ENCODE measurements around the gene FOXF1.
A peak's percentile ranks its signal among the peaks of the same experiment; 100 is the strongest.

The FOXF1 gene

GRCh38 chr16:86534779-86535615, 24.7 kb downstream of the FOXF1 start:
- no peak for DNase-seq

- no peak for DNase-seq
Observed at GRCh38 chr16:86536621-86537020, 26.3 kb downstream of the FOXF1 start.

- DNase-seq, result no peak
Observed at GRCh38 chr16:86537486-86537885, 27.2 kb downstream of the FOXF1 start.

- DNase-seq, result no peak
Observed at GRCh38 chr16:86538196-86538780, 28.0 kb downstream of the FOXF1 start.

DNA sequence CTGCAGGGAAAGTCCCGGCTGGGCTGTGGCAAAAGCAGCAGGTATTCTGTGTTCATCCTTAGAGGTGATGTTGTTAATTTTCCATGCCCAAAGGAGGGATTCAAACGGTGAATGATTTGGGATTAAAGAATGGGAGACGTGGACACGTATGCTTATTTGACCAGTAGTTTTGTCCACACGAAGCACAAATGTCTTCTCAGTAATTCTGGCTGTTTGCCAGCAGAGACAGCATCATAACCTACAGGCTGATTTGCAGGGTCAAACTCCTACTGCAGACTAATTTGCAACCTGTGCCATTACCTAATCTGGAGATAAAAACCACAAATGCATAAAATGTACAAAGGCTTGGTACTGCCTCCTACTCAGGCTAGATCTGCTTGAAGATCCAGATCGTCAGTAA, 30.6 kb downstream of the FOXF1 start:
- DNase-seq, result no peak

- DNase-seq, result no peak
Observed at GRCh38 chr16:86541560-86541959, 31.2 kb downstream of the FOXF1 start.

GRCh38 chr16:86542756-86543750, 32.7 kb downstream of the FOXF1 start:
- DNase-seq, result no peak

GRCh38 chr16:86545481-86545880, 35.2 kb downstream of the FOXF1 start:
- no peak for DNase-seq

DNA sequence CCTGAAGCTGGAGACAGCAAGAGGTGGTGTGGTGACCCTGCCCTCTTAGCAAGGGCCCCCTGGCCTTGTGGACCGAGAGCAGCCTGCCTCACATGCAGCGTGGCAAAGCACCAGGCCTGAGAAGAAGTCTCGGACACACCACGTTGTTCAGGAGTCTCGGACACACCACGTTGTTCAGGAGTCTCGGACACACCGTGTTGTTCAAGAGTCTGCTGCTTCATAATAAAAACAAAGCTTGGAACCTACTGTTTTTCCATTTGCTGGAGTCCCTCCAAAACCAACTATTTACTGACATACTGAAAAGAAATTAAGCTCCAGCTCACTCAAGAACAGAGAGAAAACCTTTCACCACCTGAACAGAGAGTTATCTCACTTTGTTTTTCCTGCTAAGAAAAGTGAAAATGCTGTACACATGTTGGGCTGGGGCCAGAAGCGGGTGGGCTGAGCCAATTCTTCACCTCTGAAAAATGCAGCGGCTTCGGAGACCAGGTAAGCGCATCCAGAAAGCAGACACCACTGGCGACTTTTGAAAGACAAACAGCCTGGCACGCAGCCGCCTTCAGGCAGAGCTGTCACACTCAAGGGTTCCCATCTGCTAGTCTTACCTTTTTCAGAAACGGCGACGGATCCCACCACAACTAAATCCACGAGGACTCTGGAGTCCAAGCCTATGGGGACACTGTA, 35.8 kb downstream of the FOXF1 start:
- DNase-seq, result no peak

DNA sequence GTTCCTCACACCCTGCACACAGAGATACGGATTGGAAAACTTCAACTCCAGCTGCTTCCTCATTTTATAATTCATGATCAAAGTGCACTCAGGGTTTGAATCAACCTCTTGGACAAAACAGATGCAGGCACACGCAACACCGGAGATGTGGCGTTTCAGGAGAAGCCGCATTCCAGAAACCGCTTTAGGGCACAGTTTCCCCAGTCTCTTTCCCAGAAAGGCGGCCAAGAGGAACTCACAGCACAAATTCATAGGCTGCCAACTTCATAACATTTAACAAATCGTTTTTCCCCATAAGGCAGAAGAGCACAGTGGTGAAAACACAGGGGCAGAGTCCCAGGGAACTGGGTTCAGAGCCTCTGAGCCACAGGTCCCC, 36.3 kb downstream of the FOXF1 start:
- no peak for DNase-seq

DNA sequence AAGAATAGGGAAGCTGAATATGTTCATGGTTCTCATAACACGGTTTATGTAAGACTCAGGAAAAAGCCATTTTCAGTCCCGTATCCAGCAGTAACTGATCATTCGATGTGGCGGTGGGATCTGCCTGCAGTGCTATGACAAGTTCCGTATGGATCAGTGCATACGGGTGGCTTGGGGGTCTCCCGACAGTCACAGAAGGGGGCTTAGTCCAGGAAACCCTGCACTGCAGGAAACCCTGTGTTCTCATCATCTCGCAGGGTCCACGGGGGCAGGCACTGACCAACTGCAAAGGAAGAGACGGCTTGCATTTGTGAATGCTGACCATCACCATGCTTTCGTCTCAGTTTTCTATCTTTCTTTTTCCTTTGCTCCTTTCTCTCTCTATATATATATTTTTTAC, 37.0 kb downstream of the FOXF1 start:
- no peak for DNase-seq

DNA sequence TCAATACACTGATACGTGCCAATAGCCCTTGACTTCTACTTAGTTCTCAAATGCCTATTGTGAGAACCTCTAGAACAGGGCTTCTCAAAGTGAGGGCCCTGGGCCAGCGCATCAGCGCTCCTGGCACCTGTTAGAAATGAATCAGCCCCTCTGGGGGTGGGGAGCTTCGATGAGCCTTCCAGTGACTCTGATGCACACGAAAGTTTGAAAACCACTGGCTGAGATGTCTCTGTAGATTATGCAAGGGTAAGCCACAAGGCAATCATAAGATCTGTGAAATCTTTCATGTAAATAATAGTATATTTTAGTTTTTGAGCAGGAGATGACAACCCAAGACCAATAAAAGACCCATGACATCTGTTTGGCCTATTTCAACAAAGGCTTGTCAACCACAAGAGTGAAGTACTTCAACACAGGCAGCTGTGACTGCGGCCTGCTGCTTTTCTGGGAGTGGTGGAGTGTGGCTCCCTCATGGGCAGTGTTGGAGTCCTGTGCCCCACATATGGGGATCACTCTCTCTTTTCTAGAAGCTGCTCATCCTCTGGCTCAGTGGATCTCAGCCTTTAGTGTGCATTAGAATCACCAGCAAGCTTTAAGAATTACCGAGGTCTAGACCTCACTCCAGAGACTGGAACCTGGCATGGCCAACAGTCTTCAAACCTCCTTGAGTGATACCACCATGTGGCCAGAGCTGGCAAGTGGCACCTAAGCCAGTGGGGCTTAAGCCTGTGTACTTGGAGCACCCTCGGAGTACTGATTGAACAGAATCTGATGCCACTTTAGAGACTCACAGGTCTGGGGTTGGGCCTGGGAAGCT, 39.0 kb downstream of the FOXF1 start:
- peak; percentile 45 to 49 for DNase-seq

DNA sequence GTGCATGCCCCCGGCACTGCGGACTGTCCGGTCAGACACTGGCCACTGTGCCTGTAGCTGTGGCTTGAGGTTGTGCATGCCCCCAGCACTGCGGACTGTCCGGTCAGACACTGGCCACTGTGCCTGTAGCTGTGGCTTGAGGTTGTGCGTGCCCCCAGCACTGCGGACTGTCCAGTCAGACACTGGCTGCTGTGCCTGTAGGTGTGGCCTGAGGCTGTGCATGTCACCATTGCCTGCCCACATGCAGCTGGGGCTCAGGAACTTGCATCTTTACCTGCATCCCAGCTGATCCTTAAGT, 39.5 kb downstream of the FOXF1 start:
- DNase-seq, result no peak

- no peak for DNase-seq
Observed at GRCh38 chr16:86550281-86550680, 40.0 kb downstream of the FOXF1 start.

DNA sequence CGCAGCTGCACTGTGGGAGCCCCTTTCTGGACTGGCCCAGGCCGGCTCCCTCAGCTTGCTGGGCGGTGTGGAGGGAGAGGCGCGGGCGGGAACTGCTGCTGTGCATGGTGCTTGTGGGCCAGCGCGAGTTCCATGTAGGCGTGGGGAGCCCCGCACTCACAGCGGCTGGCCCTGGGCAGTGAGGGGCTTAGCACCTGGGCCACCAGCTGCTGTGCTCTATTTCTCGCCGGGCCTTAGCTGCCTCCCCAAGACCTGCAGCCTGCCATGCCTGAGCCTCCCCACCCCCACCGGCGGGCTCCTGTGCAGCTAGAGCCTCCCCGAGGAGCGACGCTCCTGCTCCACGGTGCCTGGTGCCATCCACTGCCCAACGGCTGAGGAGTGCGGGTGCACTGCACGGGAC, 43.0 kb downstream of the FOXF1 start:
- no peak for DNase-seq

DNA sequence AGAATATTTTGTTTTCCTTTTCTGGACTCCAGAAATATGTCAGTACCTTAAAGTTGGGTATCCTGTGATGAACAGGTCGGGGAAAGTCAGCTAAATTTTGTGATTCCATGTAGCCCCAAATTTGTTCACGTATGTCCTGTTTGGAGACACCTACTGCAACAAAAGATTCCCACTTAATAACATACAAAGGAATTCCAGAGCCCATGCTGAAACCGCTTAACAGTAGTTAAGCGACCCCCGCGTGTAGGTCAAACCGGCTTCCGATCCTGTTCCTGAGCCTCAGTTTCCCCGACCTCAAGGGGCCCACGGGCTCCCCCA, 44.2 kb downstream of the FOXF1 start:
- DNase-seq, result no peak

DNA sequence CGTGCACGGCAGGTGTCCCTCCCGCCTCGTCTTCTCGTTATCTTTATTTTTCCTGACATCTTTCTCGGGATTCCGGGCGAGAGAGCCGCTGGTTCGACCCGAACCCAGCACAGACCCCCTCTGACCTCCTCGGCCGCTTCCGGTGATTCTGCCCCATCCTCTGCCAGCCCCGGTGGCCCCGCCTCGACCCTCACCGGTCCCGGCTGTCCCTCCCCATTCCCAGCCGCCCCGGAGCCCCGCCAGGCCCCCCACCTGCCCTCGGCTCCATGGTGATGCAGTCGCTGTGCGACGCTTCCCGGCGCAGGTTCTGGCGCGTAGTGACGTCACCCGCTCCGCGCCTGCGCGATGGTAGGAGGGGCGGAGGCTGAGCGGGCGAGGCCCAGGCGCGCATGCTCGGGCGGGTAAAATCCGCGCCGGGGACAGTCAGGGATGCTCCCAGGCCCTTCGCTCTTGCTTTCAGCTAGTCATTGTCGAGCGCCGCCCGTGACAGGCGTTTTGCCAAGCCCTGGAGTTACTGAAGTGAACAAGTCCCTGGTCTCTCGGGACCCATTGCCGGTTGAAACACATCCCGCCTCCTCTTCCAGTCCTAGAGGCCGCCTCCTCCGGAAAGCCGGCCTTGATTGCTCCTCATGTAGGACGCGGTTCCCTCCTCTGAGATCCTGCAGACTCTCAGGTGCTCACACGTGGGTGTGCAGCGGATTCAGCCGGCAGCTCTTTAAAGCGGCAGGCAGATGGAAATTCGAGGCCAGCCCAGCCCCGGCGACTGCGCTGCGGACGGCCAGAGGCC, 44.8 kb downstream of the FOXF1 start, which contains the start of gene MTHFSD:
TSS of gene MTHFSD (minus strand) at position 319 of the 787 bp plus-strand sequence. CDS start at position 268, 51 bp downstream.
- peak; percentile 98 for DNase-seq

DNA sequence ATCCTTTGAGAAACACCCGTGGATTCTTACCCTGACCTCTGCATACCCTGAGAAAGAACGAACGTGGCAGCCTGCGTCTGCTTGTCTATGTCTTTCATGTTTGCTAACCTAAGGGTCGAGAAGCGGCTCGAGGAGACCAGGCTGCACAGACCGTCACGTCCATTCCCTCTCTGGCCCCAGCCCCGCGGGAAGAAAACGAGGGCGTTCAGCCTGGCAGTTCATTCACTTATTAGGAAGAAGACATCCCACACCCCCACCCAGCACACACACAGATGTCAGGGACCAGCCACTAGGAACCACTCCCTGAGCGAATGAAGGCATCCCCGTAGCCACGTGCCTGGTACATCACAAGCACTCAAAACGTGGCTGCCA, 45.4 kb downstream of the FOXF1 start:
- no peak for DNase-seq

DNA sequence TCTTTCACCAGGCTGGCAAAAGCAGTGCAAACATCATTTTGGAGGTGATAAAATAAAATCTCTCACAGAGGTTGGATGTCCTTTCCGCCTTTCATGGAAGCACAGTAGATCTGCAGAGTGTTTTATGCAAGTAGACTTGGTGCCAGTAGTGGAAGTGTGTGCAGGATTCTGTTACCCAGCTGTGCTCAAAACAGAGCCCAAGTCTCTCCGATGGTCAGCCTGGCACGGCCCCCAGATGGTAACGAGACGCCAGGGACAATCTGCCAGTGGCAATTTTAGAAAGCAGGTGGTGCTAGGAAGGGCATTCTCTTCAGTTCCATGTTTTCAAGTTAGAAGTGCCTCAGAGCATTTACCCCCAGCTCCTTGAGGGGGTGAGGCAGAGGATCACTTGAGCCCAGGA, 46.2 kb downstream of the FOXF1 start:
- no peak for DNase-seq

DNA sequence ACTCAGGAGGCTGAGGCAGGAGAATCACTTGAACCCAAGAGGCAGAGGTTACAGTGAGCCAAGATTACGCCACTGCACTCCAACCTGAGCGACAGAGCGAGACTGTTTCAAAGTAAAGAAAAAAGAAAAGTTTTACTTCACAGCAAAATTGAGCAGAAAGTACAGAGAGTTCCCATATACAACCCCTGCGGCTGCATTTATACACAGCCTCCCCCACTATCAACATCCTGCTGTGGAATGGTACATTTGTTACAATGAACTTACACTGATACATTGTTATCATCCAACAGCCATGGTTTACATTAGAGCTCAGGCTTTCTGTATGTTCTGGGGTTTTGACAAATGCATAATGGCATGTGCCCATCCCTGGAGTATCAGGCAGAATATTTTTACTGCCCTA, 47.3 kb downstream of the FOXF1 start:
- DNase-seq, result no peak
